NCI-H226 (cell line): Measurements from ENCODE around the gene CSNK1A1.
"Not testable (repeated sequence)": the region's sequence is repeated elsewhere in the genome, so short reads cannot be mapped to it uniquely, and the experiment has no call there.

Experiments
- DNase-seq: peaks from one replicate; pipeline ENCODE4 v3.0.0-alpha.2; 2015

The CSNK1A1 gene

GRCh38 chr5:149551227-149552037 is at the start of gene CSNK1A1:
CSNK1A1 (minus strand) TSS chr5:149551439; CDS start chr5:149550964, 475 bp downstream.
- DNase-seq = peak; percentile 98

DNA sequence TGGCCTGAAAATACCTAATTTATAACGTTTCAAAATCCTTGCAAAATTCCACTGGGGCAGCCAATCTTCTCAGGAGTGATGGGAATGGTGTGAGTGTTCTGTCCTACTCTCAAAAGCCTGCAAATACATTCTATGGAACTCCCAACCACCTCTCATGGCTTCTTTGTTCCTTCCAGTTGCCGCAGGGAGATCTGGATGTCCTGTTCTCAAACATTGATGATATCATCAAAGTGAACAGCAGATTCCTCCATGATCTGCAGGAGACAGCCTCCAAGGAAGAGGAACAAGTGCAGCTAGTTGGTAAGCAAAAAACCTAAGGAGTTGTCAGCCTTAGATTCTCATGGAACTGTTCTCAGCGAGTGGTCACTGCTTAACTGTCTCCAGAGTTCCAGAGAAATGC is 49.7 kb upstream of the CSNK1A1 start:
- DNase-seq = no peak

DNA sequence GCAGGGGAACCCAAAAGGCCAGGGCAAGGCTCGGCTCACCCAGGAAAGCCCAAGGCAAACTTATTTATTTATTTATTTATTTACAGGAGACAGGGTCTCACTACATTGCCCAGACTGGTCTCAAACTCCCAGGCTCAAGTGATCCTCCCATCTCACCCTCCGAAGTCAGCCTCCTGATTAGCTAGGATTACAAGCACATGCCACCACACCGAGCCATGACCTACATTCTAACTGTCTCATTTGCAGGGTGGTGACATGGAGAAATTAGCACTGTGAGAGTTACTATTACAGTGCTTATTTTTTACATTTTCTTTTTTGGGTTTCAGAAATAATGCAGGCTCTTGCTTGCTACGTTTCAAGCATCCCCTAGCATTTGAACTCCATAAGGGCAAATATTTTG is 48.1 kb upstream of the CSNK1A1 start:
- DNase-seq = no peak

DNA sequence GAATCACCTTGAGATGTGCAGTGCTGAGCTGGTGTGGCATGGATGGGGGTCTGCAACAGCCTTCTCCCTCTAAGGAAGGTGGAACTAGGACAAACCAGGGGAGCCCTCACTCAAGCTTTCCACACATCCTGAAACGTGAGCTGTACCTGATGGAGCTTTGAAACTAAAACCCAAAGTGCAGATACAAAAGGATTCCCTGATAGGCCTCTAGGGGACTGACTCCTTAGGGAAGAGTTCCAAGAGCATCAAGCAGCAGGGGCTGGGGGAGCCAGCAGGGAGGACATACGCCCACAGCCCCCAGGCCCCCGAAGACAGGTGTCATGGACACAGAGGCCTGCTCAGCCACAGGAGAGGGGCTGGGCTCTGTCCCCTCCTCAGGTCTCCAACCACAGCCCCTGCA is 47.7 kb upstream of the CSNK1A1 start:
- no peak for DNase-seq

DNA sequence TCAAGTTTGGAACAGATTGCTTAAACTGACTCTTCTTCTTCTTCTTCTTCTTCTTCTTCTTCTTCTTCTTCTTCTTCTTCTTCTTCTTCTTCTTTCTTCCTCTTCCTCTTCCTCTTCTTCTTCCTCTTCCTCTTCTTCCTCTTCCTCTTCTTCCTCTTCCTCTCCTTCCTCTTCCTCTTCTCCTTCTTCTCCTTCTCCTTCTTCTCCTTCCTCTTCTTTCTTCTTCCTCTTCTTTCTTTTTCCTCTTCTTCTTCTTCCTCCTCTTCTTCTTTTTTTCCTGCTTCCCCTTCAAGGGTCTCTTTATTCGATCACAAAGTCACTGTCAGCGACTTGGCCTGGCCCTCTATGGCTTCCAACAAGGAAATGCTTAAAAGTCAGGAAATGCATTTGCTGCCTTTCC is 47.0 kb upstream of the CSNK1A1 start:
- not testable (repeated sequence) for DNase-seq

DNA sequence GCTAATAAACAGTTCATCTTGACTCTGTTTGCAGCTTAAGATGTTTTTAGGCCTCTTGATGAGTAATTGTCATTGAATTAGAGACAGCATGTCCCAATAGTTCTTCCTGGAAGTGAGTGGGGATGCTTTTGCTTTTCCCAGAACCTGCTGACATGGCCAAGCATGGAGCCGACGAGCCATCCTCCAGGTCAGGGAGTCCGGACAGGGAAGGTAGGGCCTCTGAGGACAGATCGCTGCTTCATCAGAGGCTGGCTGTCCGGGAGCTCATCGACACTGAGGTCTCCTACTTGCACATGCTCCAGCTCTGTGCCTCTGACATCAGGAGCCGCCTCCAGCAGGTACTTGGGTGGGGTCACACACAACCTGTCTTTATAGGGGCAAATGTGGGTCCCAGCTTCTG is 46.4 kb upstream of the CSNK1A1 start:
- DNase-seq = no peak

GRCh38 chr5:149596712-149597111 is 45.5 kb upstream of the CSNK1A1 start:
- DNase-seq = no peak

GRCh38 chr5:149595105-149595504 is 43.9 kb upstream of the CSNK1A1 start:
- DNase-seq = peak; percentile 70

GRCh38 chr5:149594206-149594895 is 43.1 kb upstream of the CSNK1A1 start:
- DNase-seq = no peak

- DNase-seq = no peak
Measured at GRCh38 chr5:149593370-149593769, 42.1 kb upstream of the CSNK1A1 start.

- no peak for DNase-seq
Measured at GRCh38 chr5:149588936-149589335, 37.7 kb upstream of the CSNK1A1 start.

GRCh38 chr5:149586708-149587318 is 35.6 kb upstream of the CSNK1A1 start:
- peak; percentile 31 for DNase-seq

GRCh38 chr5:149585910-149586309 is 34.7 kb upstream of the CSNK1A1 start:
- no peak for DNase-seq

- DNase-seq = no peak
Measured at GRCh38 chr5:149584121-149584520, 32.9 kb upstream of the CSNK1A1 start.

GRCh38 chr5:149583394-149583793 is 32.2 kb upstream of the CSNK1A1 start:
- no peak for DNase-seq

DNA sequence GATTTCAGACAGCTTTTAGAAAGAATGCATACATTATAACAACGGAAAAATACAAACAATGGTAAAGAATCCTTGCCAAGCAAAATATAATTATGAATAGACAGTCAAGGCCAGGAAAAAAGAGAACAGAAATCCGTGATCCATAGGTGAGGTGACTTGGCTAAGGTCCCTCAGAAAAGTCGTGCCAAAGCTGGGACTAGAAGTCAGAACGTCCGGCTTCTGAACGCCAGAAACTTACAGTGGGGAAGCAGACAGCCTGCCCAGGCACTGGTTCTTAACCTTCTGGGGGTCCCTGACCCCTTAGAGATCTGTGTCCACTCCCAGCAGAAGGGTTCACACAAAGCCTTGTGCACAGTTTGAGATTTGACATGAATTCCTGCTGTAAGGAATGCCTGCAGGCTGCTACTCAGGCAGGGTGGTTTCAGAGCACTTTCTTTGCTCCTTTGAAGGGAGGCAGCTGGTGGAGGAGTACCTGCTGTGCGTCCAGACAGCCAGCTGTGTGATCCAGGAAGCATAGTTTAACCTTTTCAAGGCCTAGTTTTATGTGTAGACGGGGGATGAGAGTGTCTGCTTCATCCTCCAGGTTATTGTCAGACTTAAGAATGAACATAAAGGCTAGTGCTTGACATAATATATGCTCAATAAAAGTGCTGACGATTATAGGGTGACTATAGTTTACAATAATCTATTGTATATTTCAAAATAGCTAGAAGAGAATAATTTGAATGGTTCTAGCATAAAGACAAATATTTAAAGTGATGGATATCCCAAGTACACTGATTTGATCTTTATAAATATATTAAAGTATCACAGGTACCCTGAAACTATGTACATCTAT is 30.9 kb upstream of the CSNK1A1 start:
- no peak for DNase-seq

DNA sequence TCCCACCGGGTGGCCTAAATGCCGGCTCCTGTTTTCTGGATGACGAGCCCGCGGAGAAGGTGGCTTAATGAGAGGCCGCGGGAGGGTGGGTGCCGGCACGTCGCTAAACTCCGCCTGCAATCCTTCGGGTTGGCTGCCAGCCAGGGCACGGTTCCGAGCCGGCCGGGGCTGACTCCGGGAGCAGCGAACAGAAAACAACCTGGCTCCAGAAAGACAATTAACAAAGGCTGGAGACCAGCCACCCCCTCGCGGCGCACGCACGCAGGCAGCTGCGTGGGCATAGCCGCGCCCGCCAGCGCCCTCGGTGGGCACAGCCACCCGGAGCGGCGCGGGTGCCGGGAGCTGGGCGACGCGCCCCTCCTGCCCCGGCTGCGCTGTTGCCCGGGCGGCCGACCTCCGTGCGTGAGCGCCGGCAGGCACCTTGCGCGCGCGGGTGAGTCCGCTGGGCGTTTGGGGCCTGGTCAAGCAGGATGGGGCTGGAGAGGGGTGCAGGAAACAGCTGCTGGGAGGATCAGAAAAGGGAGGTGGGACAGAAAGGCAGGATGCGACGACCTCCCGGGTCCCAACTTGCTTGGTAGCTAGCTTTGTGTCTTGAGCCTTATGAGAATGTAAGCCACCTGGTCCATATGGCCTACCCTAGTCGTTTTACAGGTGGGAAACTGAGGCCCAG is 30.1 kb upstream of the CSNK1A1 start, which contains the start of gene ARHGEF37:
Gene ARHGEF37, plus strand, starts transcription at position 307 of the 670 bp plus-strand sequence. CDS start 16,272 bp downstream, outside the sequence.
- no peak for DNase-seq

DNA sequence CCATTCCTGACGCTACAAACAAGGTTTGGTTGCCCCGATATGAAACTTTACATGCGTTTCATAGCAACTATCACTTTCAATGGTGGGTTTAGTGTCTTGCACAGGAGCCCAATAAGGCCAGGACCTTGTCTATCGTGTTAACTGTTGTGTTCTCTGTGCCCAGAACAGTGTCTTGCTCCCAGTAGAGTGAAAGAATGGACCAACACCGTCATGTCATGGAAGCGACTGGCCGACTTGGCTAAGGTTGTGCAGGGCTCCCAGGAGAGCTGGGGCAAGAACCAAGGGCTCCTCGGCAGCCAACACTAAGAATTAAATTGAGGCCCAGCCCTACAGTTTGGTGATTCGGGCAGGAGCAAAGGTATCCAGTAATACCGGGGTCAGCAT is 29.6 kb upstream of the CSNK1A1 start:
- no peak for DNase-seq

DNA sequence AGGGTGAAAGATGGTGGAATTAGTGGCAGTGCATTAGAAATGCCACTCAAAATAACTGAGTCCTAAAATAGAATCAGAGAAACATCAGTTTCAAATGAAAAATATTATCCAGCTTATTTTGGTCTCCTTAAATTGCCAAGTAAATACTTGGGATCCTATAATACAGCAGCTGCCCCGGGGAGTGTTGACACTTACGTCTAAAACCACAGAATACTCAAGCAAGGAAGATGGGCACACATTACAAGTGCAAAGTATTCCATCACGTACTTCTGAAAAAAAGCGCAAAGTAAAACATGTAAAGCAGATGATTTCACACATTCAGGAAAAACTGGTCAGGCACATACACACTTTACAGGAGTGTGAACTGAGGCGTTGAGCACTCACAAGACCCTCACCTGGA is 27.7 kb upstream of the CSNK1A1 start:
- no peak for DNase-seq

DNA sequence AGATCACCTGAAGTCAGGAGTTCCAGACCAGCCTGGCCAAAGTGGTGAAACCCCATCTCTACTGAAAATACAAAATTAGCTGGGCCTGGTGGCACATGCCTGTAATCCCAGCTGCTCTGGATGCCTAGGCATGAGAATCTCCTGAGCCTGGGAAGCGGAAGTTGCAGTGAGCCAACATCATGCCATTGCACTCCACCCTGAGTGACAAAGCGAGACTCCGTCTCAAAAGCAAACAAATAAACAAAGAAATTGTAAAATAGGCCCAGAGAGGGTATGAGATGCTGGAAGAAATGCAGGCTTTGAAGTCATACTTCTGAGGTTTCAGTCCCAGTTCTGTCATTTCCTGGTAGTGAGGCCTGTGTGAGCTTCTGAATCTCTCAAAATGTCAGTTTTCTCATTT is 24.8 kb upstream of the CSNK1A1 start:
- no peak for DNase-seq

- no peak for DNase-seq
Measured at GRCh38 chr5:149575131-149575530, 23.9 kb upstream of the CSNK1A1 start.

DNA sequence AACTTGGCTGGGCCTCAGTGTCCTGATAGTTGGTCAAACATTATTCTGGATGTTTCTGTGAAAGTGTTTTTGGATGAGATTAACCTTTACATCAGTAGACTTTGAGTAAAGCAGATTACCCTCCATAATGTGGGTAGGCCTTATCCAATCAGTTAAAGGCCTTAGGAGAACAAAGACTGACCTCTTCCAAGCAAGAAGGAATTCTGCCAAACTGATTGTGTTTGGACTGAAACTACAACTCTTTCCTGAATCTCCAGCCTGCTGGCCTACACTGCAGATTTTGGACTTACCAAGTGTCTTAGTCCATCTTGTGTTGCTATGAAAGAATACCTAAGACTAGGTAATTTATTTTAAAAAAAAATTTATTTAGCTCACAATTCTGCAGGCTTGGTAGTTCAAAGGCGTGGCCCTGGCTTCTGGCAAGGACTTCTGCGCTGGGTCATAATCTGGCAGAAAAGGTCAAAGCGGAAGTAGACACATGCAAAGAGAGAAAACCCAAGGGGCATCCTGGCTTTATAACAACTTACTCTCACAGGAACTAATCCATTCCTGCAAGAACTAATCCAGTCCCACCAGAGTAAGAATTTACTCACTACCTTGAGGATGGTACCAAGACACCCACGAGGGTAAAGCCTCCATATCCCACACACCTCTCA is 21.5 kb upstream of the CSNK1A1 start:
- no peak for DNase-seq
